Stimulated activated CD8-positive, alpha-beta memory T cell treated with anti-CD3 and anti-CD28 coated beads, Interleukin-12 subunit alpha, Interleukin-12 subunit beta, amount 100 ng/mL, for 24 hours (primary cell): ENCODE data around the gene KIRREL1.

Source experiments
- DNase-seq: peaks from one replicate; pipeline ENCODE4 v3.0.0-alpha.2; 2020; ENCODE audit errors: extremely low read depth

Gene KIRREL1

GRCh38 chr1:157975228-157975950 lies 18.1 kb upstream of the KIRREL1 start:
- DNase-seq = no peak

GRCh38 chr1:157976888-157977287 lies 16.6 kb upstream of the KIRREL1 start:
- no peak for DNase-seq

GRCh38 chr1:157978586-157979403 lies 14.7 kb upstream of the KIRREL1 start:
- DNase-seq = no peak

- no peak for DNase-seq
These were observed 11.3 kb upstream of the KIRREL1 start for GRCh38 chr1:157982136-157982535.

GRCh38 chr1:157983787-157984186 lies 9.7 kb upstream of the KIRREL1 start:
- no peak for DNase-seq

- no peak for DNase-seq
These were observed 9.0 kb upstream of the KIRREL1 start for GRCh38 chr1:157984469-157984868.

GRCh38 chr1:157985473-157985872 lies 8.0 kb upstream of the KIRREL1 start:
- no peak for DNase-seq

- DNase-seq = no peak
These were observed 5.4 kb upstream of the KIRREL1 start for GRCh38 chr1:157988002-157988401.

- no peak for DNase-seq
These were observed 1.2 kb upstream of the KIRREL1 start for GRCh38 chr1:157992031-157992832.

GRCh38 chr1:157992833-157993146 lies 655 bp upstream of the KIRREL1 start:
- DNase-seq = no peak

- no peak for DNase-seq
These were observed 617 bp downstream of the KIRREL1 start for GRCh38 chr1:157993918-157994605.

- no peak for DNase-seq
These were observed 1.5 kb downstream of the KIRREL1 start for GRCh38 chr1:157994704-157995582.

GRCh38 chr1:157995583-157996169 lies 2.2 kb downstream of the KIRREL1 start:
- no peak for DNase-seq

- DNase-seq = no peak
These were observed 3.0 kb downstream of the KIRREL1 start for GRCh38 chr1:157996433-157996832.

GRCh38 chr1:158000507-158000906 lies 7.1 kb downstream of the KIRREL1 start:
- DNase-seq = no peak

GRCh38 chr1:158002022-158002630 lies 8.7 kb downstream of the KIRREL1 start:
- DNase-seq = no peak

GRCh38 chr1:158002631-158003405 lies 9.4 kb downstream of the KIRREL1 start:
- DNase-seq = no peak

- no peak for DNase-seq
These were observed 10.0 kb downstream of the KIRREL1 start for GRCh38 chr1:158003406-158003800.

- DNase-seq = no peak
These were observed 11.8 kb downstream of the KIRREL1 start for GRCh38 chr1:158005224-158005623.
